ENCODE results near the gene SYT8.
"Not testable (repeated sequence)": the region's sequence is repeated elsewhere in the genome, so short reads cannot be mapped to it uniquely, and the experiment has no call there.

Gene SYT8, protein sequence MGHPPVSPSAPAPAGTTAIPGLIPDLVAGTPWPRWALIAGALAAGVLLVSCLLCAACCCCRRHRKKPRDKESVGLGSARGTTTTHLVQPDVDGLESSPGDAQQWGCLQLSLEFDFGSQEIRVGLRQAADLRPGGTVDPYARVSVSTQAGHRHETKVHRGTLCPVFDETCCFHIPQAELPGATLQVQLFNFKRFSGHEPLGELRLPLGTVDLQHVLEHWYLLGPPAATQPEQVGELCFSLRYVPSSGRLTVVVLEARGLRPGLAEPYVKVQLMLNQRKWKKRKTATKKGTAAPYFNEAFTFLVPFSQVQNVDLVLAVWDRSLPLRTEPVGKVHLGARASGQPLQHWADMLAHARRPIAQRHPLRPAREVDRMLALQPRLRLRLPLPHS

DNA sequence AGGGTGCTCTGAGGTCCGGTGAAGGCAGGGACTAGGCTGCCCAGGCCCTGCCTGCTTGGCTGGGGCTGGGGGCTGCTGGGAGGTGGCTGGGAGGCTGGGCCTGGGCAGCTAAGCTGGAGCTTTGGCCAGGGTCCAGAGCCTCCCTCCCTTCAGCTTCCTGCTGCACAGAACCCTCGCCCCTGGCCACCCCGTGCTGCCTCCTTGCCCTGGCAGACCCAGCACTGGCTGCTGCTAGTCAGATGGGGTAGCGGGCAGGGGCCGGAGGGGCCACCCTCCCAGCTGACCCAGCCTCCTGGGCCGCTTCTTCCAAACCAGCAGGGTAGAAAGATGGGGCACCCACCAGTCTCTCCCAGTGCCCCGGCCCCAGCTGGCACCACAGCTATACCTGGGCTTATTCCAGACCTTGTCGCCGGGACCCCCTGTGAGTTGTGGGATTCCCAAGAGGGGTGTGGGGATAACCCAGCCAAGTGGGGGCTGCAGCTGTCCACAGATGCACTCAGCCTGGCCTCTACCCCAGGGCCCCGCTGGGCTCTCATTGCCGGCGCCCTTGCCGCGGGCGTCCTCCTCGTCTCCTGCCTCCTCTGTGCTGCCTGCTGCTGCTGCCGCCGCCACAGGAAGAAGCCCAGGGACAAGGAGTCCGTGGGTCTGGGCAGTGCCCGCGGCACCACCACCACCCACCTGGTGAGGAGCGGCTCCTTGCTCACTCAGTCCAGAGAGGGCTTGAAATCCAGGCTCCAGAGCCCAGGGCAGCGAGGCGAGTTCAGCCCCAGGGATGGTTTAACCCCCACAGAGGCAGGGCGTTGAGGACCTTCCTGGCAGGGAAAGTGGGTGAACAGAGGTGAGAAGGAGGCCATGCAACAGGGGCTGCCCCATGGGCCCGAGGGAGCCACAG lies at the start of gene SYT8:
Gene SYT8, plus strand, starts transcription at position 212 of the 892 bp plus-strand sequence. Its CDS starts 116 bp downstream, at position 328.
- DNase-seq (ENCODE audit: low read depth in 2 of 2) = no peak

DNA sequence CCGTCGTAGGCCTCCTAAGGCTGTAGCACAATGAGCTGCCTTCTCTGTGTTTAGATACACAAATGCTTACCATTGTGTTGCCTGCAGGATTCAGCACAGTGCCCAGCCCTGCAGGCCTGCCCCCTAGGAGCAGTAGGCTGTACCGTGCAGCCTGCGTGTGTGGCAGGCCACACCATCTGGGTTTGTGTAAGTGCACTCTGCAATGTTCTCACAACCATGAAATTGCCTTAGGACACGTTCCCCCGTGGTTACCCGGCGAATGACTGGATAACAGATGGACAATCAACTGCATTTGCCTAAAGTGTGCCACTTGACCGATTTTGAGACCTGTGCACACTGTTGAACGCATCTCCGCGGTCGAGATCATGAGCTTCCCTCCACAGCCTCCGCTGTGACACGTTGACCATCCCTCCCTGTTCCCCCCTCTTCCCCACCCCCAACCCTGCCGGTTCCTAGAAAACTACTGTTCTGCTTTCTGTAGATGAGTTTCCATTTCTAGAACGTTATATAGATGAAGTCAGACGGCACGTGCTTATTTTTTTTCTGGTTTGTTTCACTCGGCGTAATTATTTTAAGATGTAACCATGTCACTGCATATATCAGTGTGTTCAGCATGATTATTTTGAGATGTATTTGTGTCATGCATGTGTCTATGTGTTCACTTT lies 48.9 kb upstream of the SYT8 start:
- DNase-seq (ENCODE audit: low read depth in 2 of 2) = no peak

DNA sequence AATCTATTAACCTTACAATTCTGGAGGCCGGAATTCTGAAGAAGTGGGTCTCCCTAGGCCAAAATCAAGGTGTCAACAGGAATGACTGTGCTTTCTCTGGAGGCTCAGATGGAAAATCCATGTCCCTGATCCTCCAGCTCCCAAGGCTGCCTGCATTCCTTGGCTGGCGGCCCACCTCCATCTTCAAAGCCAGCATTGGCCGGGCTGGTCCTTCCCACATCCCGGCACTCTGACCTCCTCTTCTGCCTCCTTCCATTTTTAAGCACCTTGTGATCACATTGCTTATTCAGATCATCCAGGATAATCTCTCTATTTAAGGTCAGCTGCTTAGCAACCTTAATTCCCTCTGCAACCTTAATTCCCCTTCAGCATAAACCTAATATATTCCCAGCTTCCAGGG lies 48.3 kb upstream of the SYT8 start:
- DNase-seq (ENCODE audit: low read depth in 2 of 2) = no peak

DNA sequence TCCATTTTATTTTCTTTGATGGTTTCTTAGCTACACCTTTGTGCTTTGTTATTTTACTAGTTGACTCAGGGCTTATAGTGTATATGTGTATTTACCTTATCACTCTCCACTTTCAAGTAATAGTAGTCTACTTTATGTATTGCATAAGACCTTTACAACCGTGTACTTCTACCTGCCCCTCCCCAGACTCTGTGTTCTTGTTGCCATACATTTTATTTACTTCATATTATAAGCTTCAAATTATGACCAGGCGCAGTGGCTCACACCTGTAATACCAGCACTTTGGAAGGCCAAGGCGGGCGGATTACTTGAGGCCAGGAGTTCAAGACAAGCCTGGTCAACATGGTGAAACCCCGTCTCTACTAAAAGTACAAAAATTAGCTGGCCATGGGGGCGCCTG lies 42.9 kb upstream of the SYT8 start:
- no peak for DNase-seq (ENCODE audit: low read depth in 2 of 2)

DNA sequence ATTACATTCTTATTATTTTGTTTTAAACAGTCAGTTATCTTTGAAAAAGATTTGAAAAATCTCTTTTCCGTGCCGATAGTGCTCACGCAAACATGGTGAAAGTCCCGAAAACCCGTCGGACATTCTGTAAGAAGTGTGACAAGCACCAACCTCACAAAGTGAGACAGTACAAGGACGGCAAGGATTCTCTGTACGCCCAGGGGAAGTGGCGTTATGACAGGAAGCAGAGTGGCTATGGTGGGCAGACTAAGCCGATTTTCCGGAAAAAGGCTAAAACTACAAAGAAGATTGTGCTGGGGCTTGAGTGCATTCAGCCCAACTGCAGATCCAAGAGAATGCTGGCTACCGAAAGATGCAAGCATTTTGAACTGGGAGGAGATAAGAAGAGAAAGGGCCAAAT lies 42.3 kb upstream of the SYT8 start:
- DNase-seq (ENCODE audit: low read depth in 2 of 2) = no peak

DNA sequence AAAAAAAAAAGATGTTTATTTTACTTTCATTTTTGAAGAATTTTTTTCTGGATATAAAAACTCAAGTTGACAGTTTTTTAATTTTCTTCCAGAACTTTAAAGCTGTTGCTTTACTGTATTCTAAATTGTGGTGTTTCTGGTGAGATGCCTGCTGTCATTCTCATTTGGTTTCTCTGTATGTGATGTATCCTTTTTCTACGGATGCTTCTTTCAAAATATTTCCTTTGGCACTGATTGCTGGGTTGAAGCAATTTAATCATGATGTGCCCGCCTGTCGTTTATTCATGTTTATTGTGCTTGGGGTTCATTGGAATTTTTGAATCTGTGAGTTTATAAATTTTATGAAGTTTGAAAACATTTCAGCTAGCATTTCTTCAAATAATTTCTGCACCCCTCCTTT lies 41.7 kb upstream of the SYT8 start:
- DNase-seq (ENCODE audit: low read depth in 2 of 2) = no peak

DNA sequence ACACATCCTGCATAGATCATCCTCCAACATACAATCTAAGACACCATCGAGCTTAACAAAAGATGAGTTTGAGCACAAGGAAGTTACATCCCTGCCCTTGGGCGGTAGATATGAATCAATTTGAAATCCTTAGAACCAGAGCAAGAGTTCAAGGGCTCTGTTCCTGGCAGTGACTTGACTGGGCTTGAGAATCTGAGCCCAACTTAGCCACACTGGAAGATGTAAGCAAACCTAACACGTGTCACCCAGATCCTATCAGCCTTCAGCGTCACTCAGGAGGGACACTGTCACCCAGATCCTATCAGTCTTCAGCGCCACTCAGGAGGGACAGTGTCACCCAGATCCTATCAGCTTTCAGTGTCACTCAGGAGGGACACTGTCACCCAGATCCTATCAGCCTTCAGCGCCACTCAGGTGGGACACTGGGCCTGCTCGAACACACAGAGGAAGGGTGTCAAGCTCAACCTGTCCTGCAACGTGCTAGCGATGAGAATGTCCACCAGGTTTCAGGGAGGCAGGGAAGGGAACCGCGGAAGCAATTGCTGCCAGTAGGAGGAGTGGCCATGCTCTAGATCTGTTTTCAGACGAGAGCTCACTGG lies 38.3 kb upstream of the SYT8 start:
- no peak for DNase-seq (ENCODE audit: low read depth in 2 of 2)

DNA sequence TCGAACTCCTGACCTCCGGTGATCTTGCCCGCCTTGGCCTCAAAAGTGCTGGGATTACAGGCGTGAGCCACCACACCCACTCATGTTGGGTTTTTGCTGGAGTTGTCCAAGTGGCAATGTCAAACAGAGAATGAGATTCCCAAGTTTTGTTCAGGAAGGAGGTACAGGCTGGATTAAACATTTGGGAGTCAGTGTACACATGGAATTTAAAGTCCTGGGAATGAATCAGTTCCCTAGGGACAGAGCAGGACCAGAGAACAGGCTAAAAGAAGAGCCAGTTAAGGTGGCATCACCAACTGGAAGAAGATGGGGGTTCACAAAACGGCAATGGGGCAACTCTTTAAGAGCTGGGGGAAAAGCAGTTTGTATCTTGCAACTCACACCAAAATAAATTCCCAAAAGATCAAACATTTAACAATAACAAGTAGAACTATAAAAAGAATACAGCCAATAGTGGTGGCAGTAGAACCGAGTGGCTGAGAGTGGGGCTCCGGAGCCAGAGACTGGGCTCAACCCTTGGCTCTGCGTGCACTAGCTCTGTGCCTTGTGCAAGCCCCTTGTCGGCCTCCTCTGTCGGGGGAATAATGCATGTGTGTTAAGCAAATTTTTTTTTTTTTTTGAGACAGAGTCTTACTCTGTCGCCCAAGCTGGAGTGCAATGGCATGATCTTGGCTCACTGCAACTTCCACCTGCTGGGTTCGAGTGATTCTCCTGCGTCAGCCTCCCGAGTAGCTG lies 37.2 kb upstream of the SYT8 start:
- no peak for DNase-seq (ENCODE audit: low read depth in 2 of 2)

DNA sequence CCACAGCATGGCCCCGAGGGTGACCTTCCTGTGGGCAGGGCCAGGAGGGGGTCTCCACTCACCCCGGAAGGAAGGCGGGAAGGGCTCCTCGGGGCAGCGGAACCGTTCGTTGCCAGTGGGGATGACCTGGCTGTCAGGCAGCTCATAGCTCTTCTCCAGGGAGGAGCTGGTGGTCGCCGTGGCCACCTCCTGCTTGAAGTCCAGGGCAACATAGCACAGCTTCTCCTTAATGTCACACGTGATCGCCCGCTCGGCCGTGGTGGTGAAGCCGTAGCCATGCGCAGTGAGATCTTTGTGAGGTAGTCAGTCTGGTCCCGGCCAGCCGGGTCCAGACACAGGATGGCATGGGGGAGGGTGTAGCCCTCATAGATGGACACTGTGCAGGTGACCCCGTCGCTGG lies 31.5 kb upstream of the SYT8 start:
- no peak for DNase-seq (ENCODE audit: low read depth in 2 of 2)

DNA sequence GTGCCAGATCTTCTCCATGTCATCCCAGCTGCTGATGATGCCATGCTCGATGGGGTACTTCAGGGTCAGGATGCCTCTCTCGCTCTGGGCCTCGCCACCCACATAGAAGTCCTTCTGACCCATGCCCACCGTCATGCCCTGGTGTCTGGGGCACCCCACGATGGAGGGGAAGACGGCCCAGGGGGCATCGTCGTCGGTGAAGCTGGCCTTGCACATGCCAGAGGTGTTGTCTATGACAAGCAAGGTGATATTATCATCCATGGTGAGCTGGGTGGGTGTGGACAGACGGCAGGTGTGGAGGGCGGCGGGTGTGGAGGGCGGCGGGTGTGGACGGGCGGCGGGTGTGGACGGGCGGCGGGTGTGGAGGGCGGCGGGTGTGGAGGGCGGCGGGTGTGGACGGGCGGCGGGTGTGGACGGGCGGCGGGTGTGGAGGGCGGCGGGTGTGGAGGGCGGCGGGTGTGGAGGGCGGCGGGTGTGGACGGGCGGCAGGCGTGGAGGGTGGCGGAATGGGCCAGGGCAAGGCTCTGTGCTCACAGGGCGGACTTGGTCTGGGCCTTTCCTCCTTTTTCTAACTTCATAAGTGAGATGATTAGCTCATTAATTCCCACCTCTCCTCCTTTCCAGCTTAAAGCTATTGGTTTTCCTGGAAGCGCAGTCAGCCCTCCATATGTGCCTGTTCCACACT lies 30.8 kb upstream of the SYT8 start:
- DNase-seq (ENCODE audit: low read depth in 2 of 2) = not testable (repeated sequence)

DNA sequence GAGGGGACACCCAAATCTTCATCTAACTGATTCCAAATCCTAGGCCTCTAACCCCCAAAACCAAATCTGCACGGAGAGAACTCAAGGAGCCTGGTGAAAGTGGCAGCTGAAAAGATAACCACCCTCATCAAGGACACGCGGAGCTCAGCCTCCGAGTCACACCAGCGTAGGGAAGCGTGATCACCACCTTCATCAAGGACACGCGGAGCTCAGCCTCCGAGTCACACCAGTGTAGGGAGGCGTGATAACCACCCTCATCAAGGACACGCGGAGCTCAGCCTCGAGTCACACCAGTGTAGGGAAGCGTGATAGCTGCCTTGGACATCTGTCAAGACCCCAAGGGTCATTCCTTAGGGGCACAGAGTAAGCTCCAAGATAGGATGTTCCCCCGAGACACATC lies 29.3 kb upstream of the SYT8 start:
- DNase-seq (ENCODE audit: low read depth in 2 of 2) = no peak

DNA sequence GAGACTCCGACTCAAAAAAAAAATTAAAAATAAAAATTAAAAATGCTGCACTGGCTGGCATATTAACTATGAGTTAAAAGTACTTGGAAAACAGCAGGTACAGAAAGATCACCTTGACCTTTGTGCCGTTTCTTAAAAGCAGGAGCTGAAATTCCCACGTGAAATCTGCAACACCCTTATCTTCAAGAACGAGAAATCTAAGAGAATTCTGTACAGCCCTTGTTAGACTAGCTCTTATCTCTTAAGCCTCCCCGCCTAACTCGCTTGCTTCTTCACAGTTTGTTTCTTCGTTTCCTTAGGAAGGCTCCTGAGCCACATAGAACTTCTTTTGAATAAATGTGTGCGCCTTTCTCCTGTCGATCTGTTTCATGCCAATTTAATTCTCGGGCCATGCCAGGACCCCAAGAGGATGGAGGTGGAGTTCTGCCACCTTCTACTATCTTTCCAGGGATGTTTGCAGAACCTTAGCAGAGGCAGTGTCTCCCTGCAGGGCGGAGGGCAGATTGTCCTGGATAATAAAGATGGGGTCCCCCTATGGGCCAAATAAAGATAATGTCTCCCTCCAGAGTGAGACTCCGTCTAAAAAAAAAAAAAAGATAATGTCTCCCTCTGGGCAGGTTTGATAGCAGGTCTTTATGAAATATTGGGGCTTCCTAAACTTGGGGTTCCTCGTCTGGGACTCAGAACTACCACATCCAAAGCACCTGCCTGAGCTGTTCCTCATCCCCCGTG lies 27.4 kb upstream of the SYT8 start:
- DNase-seq (ENCODE audit: low read depth in 2 of 2) = no peak

DNA sequence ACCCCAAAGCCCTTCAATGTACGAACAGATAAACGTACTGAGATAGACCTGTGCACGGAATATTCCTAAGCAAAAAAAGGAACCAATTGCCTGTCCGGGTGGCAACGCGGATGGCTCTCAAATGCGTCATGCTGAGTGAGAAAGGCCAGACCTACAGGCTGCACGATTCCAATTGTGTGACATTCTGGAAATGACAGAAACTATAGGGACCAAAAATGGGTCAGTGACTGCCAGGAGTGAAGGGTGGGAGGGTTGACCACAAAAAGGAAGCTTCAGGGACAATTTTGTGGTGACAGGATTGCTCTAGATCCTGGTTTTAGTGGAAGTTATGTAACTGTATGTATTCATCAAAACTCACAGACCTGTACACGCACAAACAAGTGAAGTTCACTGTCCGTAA lies 24.0 kb upstream of the SYT8 start:
- no peak for DNase-seq (ENCODE audit: low read depth in 2 of 2)

DNA sequence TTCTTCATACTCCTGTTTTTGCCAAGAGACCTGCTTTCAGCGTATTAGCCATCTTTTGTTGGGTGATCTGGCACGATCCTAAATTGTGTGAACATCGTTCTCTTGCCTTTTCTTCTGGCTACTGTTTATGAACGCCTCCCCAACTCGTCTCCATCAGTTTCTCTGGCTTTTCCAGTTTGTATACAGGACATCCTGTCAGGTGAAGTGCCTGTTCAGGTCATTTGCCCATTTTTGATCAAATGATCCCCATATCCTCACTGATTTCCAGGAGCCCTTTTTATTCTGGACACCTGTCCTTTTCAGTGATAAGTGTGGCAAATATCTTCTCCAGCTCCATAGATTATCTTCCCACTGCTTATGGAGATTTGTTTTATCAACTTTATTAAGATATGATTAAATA lies 22.5 kb upstream of the SYT8 start:
- no peak for DNase-seq (ENCODE audit: low read depth in 2 of 2)

DNA sequence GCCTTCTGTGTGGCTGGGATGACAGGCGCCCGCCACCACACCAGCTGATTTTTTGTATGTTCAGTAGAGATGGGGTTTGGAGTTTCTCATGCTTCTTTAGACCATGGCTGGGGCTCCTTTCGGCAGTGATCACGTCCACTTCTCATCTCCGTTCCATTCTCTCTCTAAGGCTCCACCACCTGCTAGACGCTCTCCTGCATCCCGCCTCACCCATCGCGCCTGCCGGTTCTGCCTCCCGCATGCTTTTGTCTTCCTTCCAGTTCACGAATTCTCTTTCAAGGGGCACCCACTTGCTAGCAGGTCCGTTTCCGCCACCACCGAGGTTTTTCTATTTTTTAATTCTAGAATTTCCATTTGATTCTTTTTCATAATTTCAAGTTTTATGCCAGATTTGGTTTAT lies 22.0 kb upstream of the SYT8 start:
- no peak for DNase-seq (ENCODE audit: low read depth in 2 of 2)

DNA sequence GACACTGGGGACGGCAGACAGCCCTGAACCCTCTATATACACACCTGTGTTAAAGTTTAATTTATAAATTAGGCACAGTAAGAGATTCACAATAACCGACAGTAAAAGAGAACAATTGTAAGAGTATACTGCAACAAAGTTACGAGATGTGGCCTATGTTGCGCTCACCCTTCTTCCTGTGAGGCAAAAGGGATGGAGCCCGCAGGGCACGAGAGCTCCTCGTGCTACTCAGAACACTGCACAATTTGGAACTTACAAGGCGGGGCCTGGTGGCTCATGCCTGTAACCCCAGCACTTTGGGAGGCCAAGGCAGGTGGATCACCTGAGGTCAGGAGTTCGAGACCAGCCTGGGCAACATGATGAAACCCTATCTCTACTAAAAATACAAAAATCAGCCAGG lies 21.4 kb upstream of the SYT8 start:
- not testable (repeated sequence) for DNase-seq (ENCODE audit: low read depth in 2 of 2)

DNA sequence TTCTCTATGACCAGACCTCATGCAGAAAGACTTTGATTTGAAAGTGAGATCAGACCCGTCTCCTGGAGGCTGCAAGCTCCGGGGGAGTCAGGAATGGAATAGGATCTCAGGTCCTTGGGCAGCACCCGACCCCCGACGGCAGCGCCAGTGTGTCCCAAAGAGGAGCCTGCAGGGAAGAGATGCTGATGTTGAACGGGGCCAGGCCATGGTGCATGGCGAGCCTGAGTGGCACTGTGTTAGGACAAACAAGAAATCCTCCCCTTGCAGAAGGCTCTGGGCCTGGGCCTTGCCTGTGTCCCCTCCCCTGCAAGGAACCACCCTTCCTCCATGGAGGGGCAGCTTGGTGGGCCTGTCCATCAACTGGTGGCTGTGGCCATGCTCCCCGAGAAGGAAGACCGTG lies 20.1 kb upstream of the SYT8 start:
- DNase-seq (ENCODE audit: low read depth in 2 of 2) = no peak

DNA sequence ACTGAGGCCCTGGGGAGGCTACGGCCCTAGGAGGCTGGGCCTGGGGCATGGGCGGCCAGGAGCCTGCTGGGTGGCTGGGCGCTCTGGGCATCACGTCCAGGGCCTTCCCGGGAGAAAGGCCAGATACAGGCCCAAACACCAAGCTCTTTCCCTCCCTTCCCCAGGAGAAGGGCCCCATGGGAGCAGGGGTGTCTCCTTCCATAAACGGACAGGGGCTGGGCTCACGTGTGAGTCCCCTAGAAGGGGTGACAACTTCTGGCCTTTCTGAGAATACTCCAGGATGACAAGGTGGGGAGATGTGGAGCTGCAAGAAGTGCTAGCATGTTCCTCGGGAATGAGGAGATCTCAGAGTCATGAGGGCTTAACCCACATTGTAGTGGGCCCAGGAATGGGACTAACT lies 19.5 kb upstream of the SYT8 start:
- DNase-seq (ENCODE audit: low read depth in 2 of 2) = no peak

DNA sequence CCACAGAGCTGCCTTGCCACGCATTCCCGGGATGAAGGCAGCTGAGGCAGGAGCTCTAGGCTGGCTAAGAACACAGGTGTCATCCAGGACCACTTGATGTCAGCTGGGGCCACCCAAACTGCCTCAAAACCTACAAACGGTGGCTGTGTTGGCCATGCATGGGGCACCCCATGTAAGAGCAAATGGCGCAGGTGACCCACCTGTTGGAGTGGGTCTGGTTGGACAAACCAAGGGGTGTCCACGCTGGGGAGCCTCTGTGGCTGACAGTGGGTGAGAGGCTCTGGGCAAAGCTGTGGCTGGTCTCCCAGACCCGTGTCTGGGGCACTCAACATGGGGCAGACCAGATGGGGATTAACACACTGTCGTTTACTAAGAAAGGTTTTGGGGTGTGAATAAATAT lies 19.0 kb upstream of the SYT8 start:
- DNase-seq (ENCODE audit: low read depth in 2 of 2) = no peak

DNA sequence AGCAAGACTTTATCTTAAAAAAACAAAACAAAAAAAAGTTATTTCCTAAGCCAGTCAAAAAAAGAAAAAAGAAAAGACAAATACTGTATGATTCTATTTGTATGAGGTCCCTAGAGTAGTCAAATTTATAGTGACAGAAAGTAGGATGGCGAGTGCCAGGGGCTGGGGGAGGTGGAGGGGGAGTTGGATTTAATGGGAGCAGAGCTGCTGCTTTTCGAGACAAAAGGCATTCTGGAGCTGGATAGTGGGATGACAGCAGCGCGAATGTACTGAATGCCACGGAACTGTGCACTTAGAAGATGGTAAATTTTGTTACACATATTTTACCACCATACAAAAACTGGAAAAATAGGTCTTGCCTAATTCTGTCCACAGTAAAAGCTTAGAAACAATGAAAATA lies 17.8 kb upstream of the SYT8 start:
- no peak for DNase-seq (ENCODE audit: low read depth in 2 of 2)
